NCI-H446 (cell line): ENCODE results near the gene LIMA1.
A peak's percentile ranks its signal among the peaks of the same experiment; 100 is the strongest.
"Not testable (repeated sequence)": the region's sequence is repeated elsewhere in the genome, so short reads cannot be mapped to it uniquely, and the experiment has no call there.

Experiments
- DNase-seq, 2 experiments: peaks; one replicate each; lab custom pipeline; 2025; lab: John Stamatoyannopoulos, UW

LIMA1 gene

GRCh38 chr12:50185970-50186663 is 97.2 kb downstream of the LIMA1 start:
- peak; percentile 36 to 71 for DNase-seq

- DNase-seq, result no peak
Measured at GRCh38 chr12:50185301-50185895, 97.9 kb downstream of the LIMA1 start.

- no peak for DNase-seq
Measured at GRCh38 chr12:50184261-50184660, 99.1 kb downstream of the LIMA1 start.

GRCh38 chr12:50182461-50182860 is 100.9 kb downstream of the LIMA1 start:
- no peak for DNase-seq

GRCh38 chr12:50181691-50182090 is 101.6 kb downstream of the LIMA1 start:
- DNase-seq, result no peak

GRCh38 chr12:50175716-50176026 is 107.6 kb downstream of the LIMA1 start:
- no peak for DNase-seq

GRCh38 chr12:50174971-50175715 is 108.2 kb downstream of the LIMA1 start:
- DNase-seq, result peak; percentile 75 to 79

- DNase-seq, result peak; percentile 94 to 97
Measured at GRCh38 chr12:50167049-50167828, 116.1 kb downstream of the LIMA1 start, which contains the start of gene CERS5. Gene CERS5, minus strand, starts transcription at chr12:50167369. Its CDS starts 72 bp downstream, at chr12:50167297.

GRCh38 chr12:50166799-50167048 is 116.6 kb downstream of the LIMA1 start:
- DNase-seq, result no peak

GRCh38 chr12:50164963-50165362 is 118.4 kb downstream of the LIMA1 start:
- DNase-seq, result no peak

- no peak for DNase-seq
Measured at GRCh38 chr12:50162230-50162629, 121.1 kb downstream of the LIMA1 start.

GRCh38 chr12:50160643-50161042 is 122.7 kb downstream of the LIMA1 start:
- DNase-seq, result no peak

- DNase-seq, result no peak
Measured at GRCh38 chr12:50157259-50157658, 126.1 kb downstream of the LIMA1 start.

- DNase-seq, result no peak
Measured at GRCh38 chr12:50156641-50157040, 126.7 kb downstream of the LIMA1 start.

GRCh38 chr12:50154947-50155346 is 128.4 kb downstream of the LIMA1 start:
- not testable (repeated sequence) for DNase-seq

GRCh38 chr12:50151047-50151687 is 132.2 kb downstream of the LIMA1 start:
- DNase-seq, result no peak

GRCh38 chr12:50149311-50149710 is 134.0 kb downstream of the LIMA1 start:
- DNase-seq, result no peak

GRCh38 chr12:50148011-50148410 is 135.3 kb downstream of the LIMA1 start:
- DNase-seq, result not testable (repeated sequence)

GRCh38 chr12:50147281-50147680 is 136.0 kb downstream of the LIMA1 start:
- no peak for DNase-seq

- no peak for DNase-seq
Measured at GRCh38 chr12:50145439-50145838, 137.9 kb downstream of the LIMA1 start.

- DNase-seq, result no peak
Measured at GRCh38 chr12:50142993-50143392, 140.3 kb downstream of the LIMA1 start.

- DNase-seq, result peak in 1 of 2 experiments; percentile 51
Measured at GRCh38 chr12:50132505-50133135, 150.7 kb downstream of the LIMA1 start.
